Left ventricle myocardium inferior (tissue), 1 donor: ENCODE results near the gene BCKDK. TPM values are rescaled to one million over a fixed set of nuclear protein-coding genes. Genes with fewer than 3 reads are reported as not detected.
A peak's percentile ranks its signal among the peaks of the same experiment; 100 is the strongest.

Source experiments
- DNase-seq: peaks from one replicate; pipeline ENCODE4 v3.0.0-alpha.2; 2020
- H3K27ac ChIP-seq: fragments of 200-600 bp; replicated peaks from 2 replicates; pipeline ENCODE4 v1.8.0; 2021
- H3K27me3 ChIP-seq: fragments of 200-600 bp; 2 replicates; pipeline ENCODE4 v1.8.0; 2021; ENCODE audit warnings: low read depth
- H3K36me3 ChIP-seq: fragments of 200-600 bp; 2 replicates; pipeline ENCODE4 v1.8.0; 2021
- H3K4me1 ChIP-seq: fragments of 200-600 bp; 2 replicates; pipeline ENCODE4 v1.8.0; 2021
- H3K4me3 ChIP-seq: fragments of 200-600 bp; 2 replicates; pipeline ENCODE4 v1.8.0; 2021; ENCODE audit warnings: mild to moderate bottlenecking, moderate library complexity
- H3K9me3 ChIP-seq: fragments of 200-600 bp; replicated peaks from 2 replicates; pipeline ENCODE4 v1.8.0; 2021
- intact Hi-C: fragments of 100-400 bp; cut with micrococcal nuclease; formaldehyde crosslinking; loops from one replicate; pipeline ENCODE4 v1.11.0; 2022
- long read RNA-seq: library from polyadenylated mRNA; unstranded; transcript quantifications from one replicate; pipeline ENCODE4 v2.0.0, GENCODE V29; 2021
- total RNA-seq: library from RNA; stranded (reverse); fragmentation: NEBNext Ultra II Directional; extraction: Animal tissue kit (Norgen Biotek cat#: 25700); gene quantifications from one replicate; pipeline ENCODE4 v1.2.1, GENCODE V29; 2021
- TF ChIP-seq, protein P1 (sequence below): fragments of 200-600 bp; IDR thresholded peaks from 2 replicates; pipeline ENCODE4 v1.8.0; 2021; ENCODE audit warnings: antibody characterized with exemption, mild to moderate bottlenecking, borderline replicate concordance
- donor health status: DM: no; HTN: yes; CAD: no; lungs with severe emphysema.

Gene BCKDK
- 75.9 TPM for total RNA-seq
- long read RNA-seq, transcript BCKDK-201 (12 exons, 2,128 nt): major isoform, 174 of 327 reads
- long read RNA-seq, transcript BCKDK-203 (11 exons, 1,997 nt): minor isoform, 97 of 327 reads
- long read RNA-seq, partial matches to known transcripts: 38 of 327 reads
- long read RNA-seq, other reads (novel, unspliced or antisense): 17 of 327 reads

DNA sequence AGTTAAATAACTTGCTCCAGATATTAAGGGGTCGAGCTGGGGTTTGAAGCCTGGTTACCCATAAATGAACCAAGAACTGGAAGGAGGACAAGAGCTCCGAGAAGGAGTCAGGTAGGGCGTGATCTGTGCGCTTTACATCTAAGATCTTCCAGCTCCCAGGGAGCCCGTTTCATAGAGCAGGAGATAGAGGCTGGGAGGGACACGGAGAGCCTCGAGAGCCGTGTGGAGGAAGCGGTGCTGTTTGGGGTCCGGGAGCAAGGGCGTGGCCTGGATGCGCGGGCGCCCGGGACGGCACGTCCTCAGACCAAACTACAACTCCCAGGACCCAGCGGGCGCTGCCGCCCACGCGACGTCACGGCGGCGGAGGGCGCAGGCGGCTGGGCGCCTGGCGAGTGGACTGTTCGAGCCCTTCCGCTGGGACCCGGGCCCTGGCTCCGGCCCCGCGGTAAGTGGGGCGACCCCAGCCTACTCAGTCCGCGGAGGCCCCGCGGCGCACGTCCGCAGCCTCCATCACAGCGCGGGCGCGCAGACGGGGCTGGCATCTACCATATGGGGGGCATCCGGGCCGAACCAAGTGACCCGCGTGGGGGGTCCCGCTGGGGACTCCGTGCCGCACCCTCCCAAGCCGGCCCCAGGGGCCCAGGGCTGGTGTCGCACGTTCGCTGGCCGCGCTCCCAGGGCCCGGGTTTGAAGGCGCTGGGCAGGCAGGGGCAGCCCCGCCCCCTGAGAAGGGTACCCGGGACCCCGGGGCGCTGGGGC is at the start of gene BCKDK:
TSS of gene BCKDK (plus strand) at position 352 of the 759 bp plus-strand sequence. CDS start 838 bp downstream, outside the sequence.
- peak; percentile 87 for DNase-seq
- intact Hi-C loops: no loop called here
- TF ChIP-seq, protein P1, sequence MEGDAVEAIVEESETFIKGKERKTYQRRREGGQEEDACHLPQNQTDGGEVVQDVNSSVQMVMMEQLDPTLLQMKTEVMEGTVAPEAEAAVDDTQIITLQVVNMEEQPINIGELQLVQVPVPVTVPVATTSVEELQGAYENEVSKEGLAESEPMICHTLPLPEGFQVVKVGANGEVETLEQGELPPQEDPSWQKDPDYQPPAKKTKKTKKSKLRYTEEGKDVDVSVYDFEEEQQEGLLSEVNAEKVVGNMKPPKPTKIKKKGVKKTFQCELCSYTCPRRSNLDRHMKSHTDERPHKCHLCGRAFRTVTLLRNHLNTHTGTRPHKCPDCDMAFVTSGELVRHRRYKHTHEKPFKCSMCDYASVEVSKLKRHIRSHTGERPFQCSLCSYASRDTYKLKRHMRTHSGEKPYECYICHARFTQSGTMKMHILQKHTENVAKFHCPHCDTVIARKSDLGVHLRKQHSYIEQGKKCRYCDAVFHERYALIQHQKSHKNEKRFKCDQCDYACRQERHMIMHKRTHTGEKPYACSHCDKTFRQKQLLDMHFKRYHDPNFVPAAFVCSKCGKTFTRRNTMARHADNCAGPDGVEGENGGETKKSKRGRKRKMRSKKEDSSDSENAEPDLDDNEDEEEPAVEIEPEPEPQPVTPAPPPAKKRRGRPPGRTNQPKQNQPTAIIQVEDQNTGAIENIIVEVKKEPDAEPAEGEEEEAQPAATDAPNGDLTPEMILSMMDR: no peak

DNA sequence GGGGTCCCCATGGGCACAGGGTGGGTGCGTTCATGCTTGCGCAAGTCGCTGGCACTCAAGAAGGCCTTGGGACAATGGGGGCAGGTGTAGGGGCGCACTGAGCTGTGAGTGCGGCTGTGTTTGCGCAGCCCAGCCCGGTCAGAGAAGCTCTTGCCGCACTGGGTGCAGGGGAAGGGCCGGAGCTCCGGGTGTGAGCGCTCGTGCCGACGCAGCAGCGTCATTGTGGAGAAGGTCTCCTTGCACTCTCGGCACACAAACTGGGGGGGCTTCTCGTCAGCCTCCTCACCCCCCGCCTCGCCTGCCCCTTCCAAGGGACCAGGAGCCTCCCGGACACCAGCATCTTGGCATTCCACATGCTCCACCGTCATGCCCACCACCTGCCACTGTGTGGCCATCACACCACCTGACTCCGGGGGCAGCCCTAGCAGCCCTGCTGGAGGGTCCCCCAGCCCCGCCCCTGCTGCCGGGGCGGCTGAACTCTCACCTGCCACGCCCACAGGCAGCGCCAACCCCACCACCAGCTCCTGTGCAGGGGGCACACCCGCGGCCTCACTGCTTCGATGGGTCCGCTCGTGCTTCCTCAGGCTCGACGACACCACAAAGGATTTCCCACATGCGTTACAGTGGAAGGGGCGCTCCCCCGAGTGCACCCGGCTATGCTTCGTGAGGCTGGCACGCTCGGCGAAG is 46.9 kb upstream of the BCKDK start:
- Histone ChIP-seq H3K27me3 (no peaks in the 10 kb centered on the region), H3K4me3 (no peak overlapping the region), H3K9me3 (no peaks in the 10 kb centered on the region), H3K36me3 (peaks cover 44% of the 10 kb centered on the region), H3K4me1 (peaks cover 20% of the 10 kb centered on the region), H3K27ac (no peak overlapping the region)
- no peak for DNase-seq
- TF ChIP-seq, protein P1: no peak
- intact Hi-C loops: no loop called here

More for the DNA sequence above, at the start of gene BCKDK:
- no peaks in the 10 kb centered on the region for H3K27me3 ChIP-seq
- peak within 1 kb of the TSS; percentile 96 for H3K27ac ChIP-seq
- no peaks in the 10 kb centered on the region for H3K9me3 ChIP-seq
- H3K4me3 ChIP-seq: peak within 1 kb of the TSS; percentile 98
- H3K4me1 ChIP-seq: peaks cover 47% of the 10 kb centered on the region
- peaks cover 34% of the 10 kb centered on the region for H3K36me3 ChIP-seq

DNA sequence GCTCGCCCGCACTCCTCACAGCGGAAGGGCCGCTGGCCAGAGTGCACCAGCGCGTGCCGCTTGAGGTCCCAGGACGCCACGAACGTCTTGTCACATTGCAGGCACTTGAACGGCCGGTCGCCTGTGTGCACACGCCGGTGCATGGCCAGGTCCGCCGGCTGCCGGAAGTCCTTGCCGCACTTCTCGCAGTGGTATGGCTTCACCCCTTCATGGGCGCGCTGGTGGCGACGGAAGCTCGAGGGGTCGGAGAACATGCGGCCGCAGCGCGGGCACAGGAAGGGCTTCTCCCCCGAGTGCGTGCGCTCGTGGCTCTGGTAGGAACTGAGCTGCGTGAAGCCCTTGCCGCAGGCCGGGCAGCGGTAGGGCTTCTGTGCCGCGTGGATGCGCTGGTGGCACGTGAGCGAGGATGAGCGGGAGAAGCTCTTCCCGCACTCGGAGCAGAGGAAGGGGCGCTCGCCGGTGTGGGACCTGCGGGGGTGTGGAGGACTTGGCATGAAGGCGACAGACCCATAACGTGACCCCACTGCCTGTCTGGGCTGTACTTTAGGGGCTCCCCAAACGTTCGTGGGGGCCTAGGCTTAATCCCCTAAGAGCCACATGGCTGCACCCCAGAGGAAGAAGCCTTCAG is 46.3 kb upstream of the BCKDK start:
- peaks cover 44% of the 10 kb centered on the region for H3K36me3 ChIP-seq
- TF ChIP-seq, protein P1: no peak
- no peak overlapping the region for H3K4me3 ChIP-seq
- H3K27me3 ChIP-seq: no peaks in the 10 kb centered on the region
- H3K9me3 ChIP-seq: no peaks in the 10 kb centered on the region
- peaks cover 20% of the 10 kb centered on the region for H3K4me1 ChIP-seq
- DNase-seq: no peak
- intact Hi-C loops: no loop called here
- no peak overlapping the region for H3K27ac ChIP-seq

DNA sequence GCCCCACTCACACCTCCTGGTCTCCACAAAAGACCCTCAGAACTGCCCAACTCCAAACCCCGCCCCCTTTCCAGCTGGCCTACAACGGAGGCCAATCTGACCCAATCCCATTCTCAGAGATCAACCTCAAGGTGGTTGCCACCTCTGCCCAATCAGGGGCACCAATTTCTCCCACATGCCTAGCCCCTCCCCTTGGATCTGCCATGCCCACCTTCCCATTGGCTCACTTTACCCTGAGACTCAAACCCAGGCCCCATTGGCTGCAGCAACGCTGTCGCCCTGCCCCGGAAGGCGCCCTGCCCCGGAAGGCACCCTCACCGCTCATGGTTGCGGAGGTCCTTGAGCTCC is 44.7 kb upstream of the BCKDK start:
- intact Hi-C loops: no loop called here
- Histone ChIP-seq H3K27ac (no peak overlapping the region), H3K4me1 (peaks cover 20% of the 10 kb centered on the region), H3K9me3 (no peaks in the 10 kb centered on the region), H3K36me3 (peaks cover 34% of the 10 kb centered on the region), H3K27me3 (no peaks in the 10 kb centered on the region), H3K4me3 (no peak overlapping the region)
- TF ChIP-seq, protein P1: no peak
- DNase-seq: no peak

DNA sequence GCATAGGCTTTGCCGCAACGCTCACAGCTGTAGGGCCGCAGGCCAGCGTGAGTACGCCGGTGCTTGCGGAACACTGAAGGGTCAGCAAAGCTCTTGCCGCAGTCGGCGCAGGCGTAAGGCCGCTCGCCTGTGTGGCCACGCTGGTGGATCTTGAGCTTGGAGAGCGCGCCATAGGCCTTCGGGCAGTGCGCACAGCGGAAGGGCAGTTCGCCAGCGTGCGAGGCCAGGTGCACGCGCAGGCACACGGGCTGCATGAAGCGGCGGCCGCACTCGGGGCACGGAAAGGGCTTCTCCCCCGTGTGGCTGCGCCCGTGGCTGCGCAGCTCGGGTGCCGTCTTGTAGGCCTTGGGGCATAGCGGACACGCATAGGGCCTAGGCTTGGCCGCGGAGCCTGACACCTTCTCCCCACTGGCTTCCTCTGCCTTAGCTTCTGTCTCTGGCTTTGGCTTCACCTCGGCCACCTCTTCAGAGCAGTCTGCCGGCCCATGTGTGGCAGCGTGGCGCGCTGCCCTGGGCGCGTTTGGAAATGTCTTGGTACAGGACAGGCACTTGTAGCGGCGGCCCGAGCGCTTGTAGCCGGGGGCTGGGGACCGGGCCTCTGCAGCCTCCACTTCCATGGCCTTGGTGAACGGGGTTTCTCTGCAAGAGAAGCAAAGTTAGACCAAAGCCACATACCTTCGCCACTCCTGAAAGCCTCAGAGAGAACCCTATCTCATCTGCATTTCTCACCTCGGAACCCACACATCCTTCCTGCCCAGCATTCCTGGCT is 44.2 kb upstream of the BCKDK start:
- Histone ChIP-seq H3K27ac (peak overlapping the region; percentile 78), H3K4me3 (no peak overlapping the region), H3K9me3 (no peaks in the 10 kb centered on the region), H3K4me1 (peaks cover 20% of the 10 kb centered on the region), H3K36me3 (peaks cover 31% of the 10 kb centered on the region), H3K27me3 (no peaks in the 10 kb centered on the region)
- TF ChIP-seq, protein P1: no peak
- no peak for DNase-seq
- intact Hi-C loops: no loop called here
